PC-3 (cell line): Measurements from ENCODE around the gene VRK3. TPM values are rescaled to one million over a fixed set of nuclear protein-coding genes. Genes with fewer than 3 reads are reported as not detected.
A peak's percentile ranks its signal among the peaks of the same experiment; 100 is the strongest.
"Not testable (repeated sequence)": the region's sequence is repeated elsewhere in the genome, so short reads cannot be mapped to it uniquely, and the experiment has no call there.

ENCODE experiments used
- ATAC-seq: fragments of 200-7000 bp; cut with Tn5 transposase; 2 replicates; pipeline ENCODE4 v1.9.1; 2020; ENCODE audit warnings: mild to moderate bottlenecking, moderate library complexity
- BruUV-seq: library from RNA; stranded (reverse); fragments of 400-500 nt; replicated peaks from 2 replicates; lab custom pipeline; 2021; lab: Mats Ljungman, UMichigan
- CTCF ChIA-PET: fragments of 300-600 bp; sonication (Branson Sonifier 250); formaldehyde crosslinking; loops from one replicate; lab custom pipeline; 2022; ENCODE audit warnings: antibody characterized with exemption; lab: Charles Lee
- POLR2A ChIA-PET: fragments of 300-600 bp; sonication (Branson Sonifier 250); formaldehyde crosslinking; loops from one replicate; lab custom pipeline; 2022; ENCODE audit warnings: antibody characterized with exemption; ENCODE audit not compliant: unreplicated experiment; lab: Charles Lee
- DNase-seq: peaks from one replicate; pipeline ENCODE4 v3.0.0-alpha.2; 2015
- H2AFZ ChIP-seq: fragments of 300-600 bp; sonication (generic); 2 replicates; pipeline ENCODE4 v1.6.0; 2016; ENCODE audit warnings: antibody characterized with exemption, low read length
- H3F3A ChIP-seq: fragments of 300-600 bp; sonication (generic); one replicate; pipeline ENCODE4 v1.6.0; 2017; ENCODE audit warnings: antibody characterized with exemption, low read length, control low read depth, mild to moderate bottlenecking; ENCODE audit not compliant: unreplicated experiment
- H3K27ac ChIP-seq: fragments of 300-600 bp; sonication (generic); 2 replicates; pipeline ENCODE4 v1.5.1; 2016; ENCODE audit warnings: mild to moderate bottlenecking, low read length
- H3K27me3 ChIP-seq: fragments of 300-600 bp; sonication (generic); 2 replicates; pipeline ENCODE4 v1.6.1; 2016; ENCODE audit warnings: low read length, mixed read lengths
- H3K36me3 ChIP-seq: fragments of 300-600 bp; sonication (generic); 2 replicates; pipeline ENCODE4 v1.6.1; 2016; ENCODE audit warnings: low read depth, mixed run types, low read length, mixed read lengths
- H3K4me1 ChIP-seq: fragments of 300-600 bp; sonication (generic); 2 replicates; pipeline ENCODE4 v1.5.1; 2016; ENCODE audit warnings: low read length; ENCODE audit not compliant: insufficient read depth
- H3K4me2 ChIP-seq: fragments of 300-600 bp; sonication (generic); 2 replicates; pipeline ENCODE4 v1.6.0; 2016; ENCODE audit warnings: low read length
- H3K4me3 ChIP-seq: fragments of 300-600 bp; sonication (generic); 2 replicates; pipeline ENCODE4 v1.5.1; 2016; ENCODE audit warnings: mild to moderate bottlenecking, low read length, mixed read lengths
- H3K79me2 ChIP-seq: fragments of 300-600 bp; sonication (generic); 2 replicates; pipeline ENCODE4 v1.6.1; 2017; ENCODE audit warnings: low read length, mixed read lengths
- H3K9ac ChIP-seq: fragments of 300-600 bp; sonication (generic); 2 replicates; pipeline ENCODE4 v1.6.0; 2016; ENCODE audit warnings: mild to moderate bottlenecking, low read length
- H3K9me2 ChIP-seq: fragments of 300-600 bp; sonication (generic); replicated peaks from 2 replicates; pipeline ENCODE4 v1.6.1; 2016; ENCODE audit warnings: mixed run types, low read length, mixed read lengths
- H3K9me3 ChIP-seq: fragments of 300-600 bp; sonication (generic); 2 replicates; pipeline ENCODE4 v1.6.1; 2016; ENCODE audit warnings: low read length, mixed read lengths
- H4K20me1 ChIP-seq: fragments of 300-600 bp; sonication (generic); 2 replicates; pipeline ENCODE4 v1.6.1; 2016; ENCODE audit warnings: low read length, mixed read lengths
- CTCF ChIP-seq: fragments of 300-600 bp; sonication (generic); conservative IDR thresholded peaks from 2 replicates; pipeline ENCODE4 v1.5.1; 2017; ENCODE audit warnings: antibody characterized with exemption, low read depth, mild to moderate bottlenecking, low read length
- EZH2 ChIP-seq: fragments of 300-600 bp; sonication (generic); IDR thresholded peaks from one replicate; pipeline ENCODE4 v1.6.1; 2017; ENCODE audit warnings: antibody characterized with exemption, mild to moderate bottlenecking, low read length; ENCODE audit not compliant: unreplicated experiment
- EZH2phosphoT487 ChIP-seq: fragments of 300-600 bp; sonication (generic); IDR thresholded peaks from 2 replicates; pipeline ENCODE4 v1.6.1; 2018; ENCODE audit warnings: mild to moderate bottlenecking, antibody characterized with exemption, low read length, borderline replicate concordance
- intact Hi-C: fragments of 100-400 bp; cut with micrococcal nuclease; formaldehyde crosslinking; loops from 2 replicates; pipeline ENCODE4 v1.9.0; 2023
- total RNA-seq: library from RNA; depleted of rRNA; stranded (reverse); fragments of >200 nt; gene quantifications from 2 replicates; pipeline ENCODE4 v1.2.3, GENCODE V29; 2014

The VRK3 gene
- total RNA-seq, 1 experiment from 2014 or later = 36.3 TPM

- POLR2A ChIA-PET = interaction anchor here (0.6 kb wide), 1 partner anchor 84 kb away, joined by 7 read pairs; no protein-coding TSS in a partner anchor
- DNase-seq = no peak
- Histone ChIP-seq H3K9ac (no peak overlapping the region), H3K4me2 (no peak overlapping the region), H3K36me3 (peaks cover 13% of the 10 kb centered on the region), H3K79me2 (no peaks in the 10 kb centered on the region), H3K4me3 (no peak overlapping the region), H3K27me3 (peaks cover 17% of the 10 kb centered on the region; the same call in 1 of the 2 replicates), H3F3A (no peaks in the 10 kb centered on the region), H3K27ac (no peak overlapping the region), H3K9me3 (0 out of 2 replicates have a peak, but pooled peaks cover 7% of the 10 kb centered on the region), H4K20me1 (no peaks in the 10 kb centered on the region), H2AFZ (no peak overlapping the region), H3K9me2 (no peaks in the 10 kb centered on the region), H3K4me1 (peaks cover 5% of the 10 kb centered on the region)
- no TSS peak for BruUV-seq
- CTCF ChIA-PET = interaction anchor here (0.7 kb wide), 1 partner anchor 17 kb away, joined by 13 read pairs; no protein-coding TSS in a partner anchor
- intact Hi-C loops = no loop called here
- no peak for TF ChIP-seq EZH2
- no peak for TF ChIP-seq CTCF
- no peak for TF ChIP-seq EZH2phosphoT487
- no peak for ATAC-seq
These were observed 26.8 kb upstream of the VRK3 start for GRCh38 chr19:50051964-50052363.

GRCh38 chr19:50051228-50051895 lies 26.2 kb upstream of the VRK3 start:
- H3K9me2 ChIP-seq, intact Hi-C loops, H3K79me2 ChIP-seq, H3K4me1 ChIP-seq, H3K27ac ChIP-seq, H3K9ac ChIP-seq, ATAC-seq, BruUV-seq, H3F3A ChIP-seq, H4K20me1 ChIP-seq, DNase-seq: not testable (repeated sequence)
- CTCF ChIA-PET = interaction anchor here (0.7 kb wide), 1 partner anchor 17 kb away, joined by 13 read pairs; no protein-coding TSS in a partner anchor
- peaks cover 19% of the 10 kb centered on the region for H3K36me3 ChIP-seq
- H2AFZ ChIP-seq = peak overlapping the region; percentile 81
- POLR2A ChIA-PET = interaction anchor here (0.6 kb wide), 1 partner anchor 85 kb away, joined by 7 read pairs; no protein-coding TSS in a partner anchor
- H3K4me3 ChIP-seq = peak overlapping the region; percentile 59
- H3K27me3 ChIP-seq = peaks cover 17% of the 10 kb centered on the region; the same call in 1 of the 2 replicates
- H3K9me3 ChIP-seq = peaks cover 13% of the 10 kb centered on the region
- peak overlapping the region; percentile 75 for H3K4me2 ChIP-seq

DNA sequence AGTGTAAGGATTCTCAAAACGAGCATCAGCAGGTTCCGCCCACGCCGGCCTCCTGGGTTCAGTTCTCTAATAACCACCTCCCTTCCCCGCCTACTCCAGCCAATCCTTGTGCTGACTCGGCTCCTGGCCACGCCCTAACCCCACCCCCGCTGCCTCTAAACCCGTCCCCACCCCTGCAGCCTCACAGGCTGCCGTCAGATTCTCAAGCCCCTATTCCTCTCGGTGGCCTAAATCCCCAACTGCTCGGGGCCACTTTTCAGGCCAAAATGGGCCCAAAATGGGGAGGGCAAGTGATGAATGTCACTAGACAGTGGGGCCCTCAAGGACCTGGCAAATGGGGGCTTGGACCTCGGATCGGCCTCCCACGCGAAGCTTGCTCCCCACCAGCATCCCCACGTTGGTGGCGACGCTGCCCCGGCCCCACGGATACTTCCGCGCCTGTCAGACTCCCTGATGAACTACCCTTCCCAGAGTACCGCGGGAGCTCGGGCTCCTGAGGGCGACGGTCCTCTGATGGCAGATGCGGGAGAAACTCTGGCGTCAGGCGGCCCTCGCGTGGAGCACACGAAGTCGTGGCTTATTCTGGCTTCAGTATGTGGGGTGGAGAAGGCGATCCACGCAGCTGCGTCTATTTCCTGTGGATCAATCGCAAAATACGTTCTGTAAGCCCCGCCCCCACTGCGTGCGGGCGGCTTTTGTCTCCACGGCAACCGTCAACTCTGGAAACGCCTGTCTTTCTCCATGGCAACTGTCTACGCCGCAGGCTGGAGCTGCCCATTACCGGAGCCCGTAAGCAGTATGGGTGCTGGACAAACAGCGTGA lies 25.4 kb upstream of the VRK3 start:
- H3K9ac ChIP-seq = no peak overlapping the region
- TF ChIP-seq EZH2 (no peak), CTCF (no peak), EZH2phosphoT487 (no peak)
- no peak overlapping the region for H3K27ac ChIP-seq
- H2AFZ ChIP-seq = peak overlapping the region; percentile 81
- ATAC-seq (peak; percentile 83), DNase-seq (peak; percentile 74)
- BruUV-seq = no TSS peak
- peaks cover 5% of the 10 kb centered on the region for H3K4me1 ChIP-seq
- peaks cover 17% of the 10 kb centered on the region; the same call in 1 of the 2 replicates for H3K27me3 ChIP-seq
- peak overlapping the region; percentile 59 for H3K4me3 ChIP-seq
- intact Hi-C loops = no loop called here
- peaks cover 21% of the 10 kb centered on the region for H3K9me3 ChIP-seq
- H4K20me1 ChIP-seq = no peaks in the 10 kb centered on the region
- H3K9me2 ChIP-seq = no peaks in the 10 kb centered on the region
- POLR2A ChIA-PET = interaction anchor here (0.7 kb wide), 1 partner anchor 781 kb away, joined by 6 read pairs; no protein-coding TSS in a partner anchor
- H3K36me3 ChIP-seq = peaks cover 27% of the 10 kb centered on the region
- CTCF ChIA-PET = no interaction called here
- H3F3A ChIP-seq = no peaks in the 10 kb centered on the region
- no peaks in the 10 kb centered on the region for H3K79me2 ChIP-seq
- peak overlapping the region; percentile 75 for H3K4me2 ChIP-seq
